GM19463 (cell line): Measurements from ENCODE around the gene TESPA1.

Experiments used
- ATAC-seq: cut with Tn5 transposase; IDR thresholded peaks from one replicate; pipeline ENCODE4 v1.9.1; 2021; ENCODE audit warnings: mild to moderate bottlenecking, moderate library complexity; ENCODE audit not compliant: unreplicated experiment

Gene TESPA1, protein sequence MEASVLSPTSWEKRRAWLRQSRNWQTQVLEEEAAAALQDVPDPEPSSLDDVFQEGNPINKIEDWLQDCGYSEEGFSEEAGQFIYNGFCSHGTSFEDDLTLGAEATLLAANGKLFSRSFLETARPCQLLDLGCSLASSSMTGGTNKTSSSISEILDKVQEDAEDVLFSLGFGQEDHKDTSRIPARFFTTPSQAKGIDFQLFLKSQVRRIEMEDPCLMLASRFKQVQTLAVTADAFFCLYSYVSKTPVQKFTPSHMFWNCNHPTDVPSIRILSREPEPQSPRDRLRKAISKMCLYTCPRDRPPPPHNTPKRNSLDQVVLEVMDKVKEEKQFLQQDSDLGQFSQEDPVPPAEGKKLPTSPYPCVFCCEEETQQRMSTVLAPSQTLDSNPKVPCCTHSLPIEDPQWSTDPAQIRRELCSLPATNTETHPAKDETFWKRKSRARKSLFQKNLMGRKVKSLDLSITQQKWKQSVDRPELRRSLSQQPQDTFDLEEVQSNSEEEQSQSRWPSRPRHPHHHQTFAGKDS

DNA sequence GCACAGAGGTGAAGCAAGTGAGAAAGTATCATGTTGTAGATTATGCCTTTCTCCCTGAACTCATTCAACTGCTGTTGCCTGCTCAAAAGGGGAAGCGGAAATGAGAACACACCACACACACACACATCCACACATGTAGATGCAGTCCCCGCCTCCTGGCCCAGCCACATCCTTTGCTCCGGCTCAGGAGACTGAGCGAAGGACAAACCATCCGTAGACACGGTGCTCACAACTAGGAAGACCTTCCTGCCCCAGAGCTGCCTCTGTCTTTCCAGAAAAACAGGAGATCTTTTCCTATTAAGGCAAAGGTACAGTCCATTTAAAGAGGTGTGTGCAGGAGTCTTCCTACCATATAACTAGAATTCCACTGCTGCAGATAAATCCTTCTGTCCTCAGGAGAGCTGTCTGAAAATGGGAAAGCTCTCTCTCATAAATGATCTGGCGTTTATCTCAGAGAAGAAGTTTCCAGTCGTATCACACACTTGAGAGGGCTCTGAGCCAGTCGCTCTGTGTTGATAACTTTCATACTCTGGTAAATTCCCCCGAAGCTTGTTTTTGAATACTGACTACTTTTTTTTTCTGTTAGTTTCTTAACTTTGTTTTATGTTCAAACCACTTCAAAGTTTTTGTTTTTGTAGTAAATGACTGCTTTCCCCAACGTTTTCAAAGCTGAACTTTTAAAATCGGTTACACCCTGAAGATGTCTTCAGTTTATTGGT is at the start of gene TESPA1:
TESPA1 (minus strand) TSS at position 105 of the 719 bp plus-strand sequence. CDS start 10,200 bp downstream, outside the sequence.
- ATAC-seq, result peak; percentile 92

DNA sequence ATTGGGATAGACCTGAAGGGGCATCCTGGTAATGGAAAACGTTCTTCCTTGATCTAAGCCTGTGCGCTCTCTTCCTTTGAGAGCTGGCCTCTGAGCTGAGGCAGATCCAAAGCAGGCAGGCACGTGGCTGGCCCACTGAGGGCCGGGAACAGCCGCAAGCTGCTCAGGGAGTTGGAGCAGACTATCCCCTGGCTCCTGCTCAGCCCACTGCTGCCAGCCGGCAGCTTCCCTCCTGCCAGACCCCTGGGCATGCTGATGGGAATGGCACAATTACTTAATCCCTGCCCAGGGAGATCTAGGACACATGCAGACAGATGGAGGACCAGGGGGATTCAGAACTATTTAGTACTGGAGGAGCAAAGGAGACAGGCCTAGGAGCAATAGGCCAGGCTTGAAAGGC is 49.7 kb upstream of the TESPA1 start:
- no peak for ATAC-seq

DNA sequence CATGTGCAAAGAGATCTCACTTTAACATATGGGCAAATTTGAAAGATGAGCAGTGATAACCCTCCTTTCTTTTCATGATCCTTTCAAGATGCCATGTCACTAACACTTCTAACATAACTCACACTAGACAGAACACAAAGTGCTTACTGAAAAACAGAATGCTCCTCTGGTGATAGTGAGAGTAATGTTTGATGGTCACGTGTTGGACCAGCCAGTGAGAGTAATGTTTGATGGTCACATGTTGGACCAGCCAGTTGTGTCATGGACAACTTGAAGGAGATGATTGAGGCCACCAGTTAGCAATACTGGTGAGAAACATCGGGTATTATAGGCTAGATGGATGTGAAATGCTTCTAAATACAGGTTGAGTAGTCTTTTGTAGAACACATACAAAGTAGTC is 40.9 kb upstream of the TESPA1 start:
- ATAC-seq, result no peak

DNA sequence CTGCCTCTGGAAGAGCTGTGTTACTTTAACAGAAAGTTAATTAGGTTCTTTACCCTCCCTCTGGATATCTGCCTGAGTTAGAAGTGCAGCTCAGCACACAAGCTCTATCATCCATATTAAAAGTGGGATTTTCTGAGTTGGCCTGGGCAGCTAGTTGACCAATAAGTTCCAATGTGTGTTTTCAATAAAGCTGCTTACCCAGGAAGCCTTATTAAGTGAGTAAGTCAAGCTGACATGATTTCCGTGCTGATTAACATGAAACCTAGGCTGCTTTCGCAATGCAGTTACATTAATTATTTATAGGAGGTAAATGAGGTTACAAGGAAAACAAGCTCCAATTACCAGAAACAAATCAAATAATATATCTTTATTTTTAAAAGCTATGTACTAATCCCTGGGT is 40.0 kb upstream of the TESPA1 start:
- no peak for ATAC-seq

DNA sequence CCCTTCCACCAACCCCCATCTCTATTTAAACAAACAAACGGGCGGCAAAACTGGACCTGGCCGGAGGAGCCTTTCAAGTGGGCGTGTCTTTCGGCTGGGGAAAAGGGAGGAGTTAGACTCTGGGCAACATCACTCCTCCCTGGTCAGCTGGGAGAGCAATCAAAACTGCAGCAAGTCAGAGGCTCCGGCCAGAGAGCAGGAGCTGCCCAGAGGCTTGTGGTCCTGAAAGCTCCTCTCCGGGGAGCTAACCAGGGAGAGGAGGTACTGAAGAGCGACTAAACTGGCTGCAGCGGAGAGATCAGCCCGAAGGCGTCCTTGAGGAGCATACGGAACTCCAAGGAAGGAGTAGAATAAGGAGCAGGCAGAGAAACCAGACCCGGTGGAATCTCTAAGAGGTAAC is 35.2 kb upstream of the TESPA1 start, which contains the start of gene NEUROD4:
NEUROD4 (plus strand) TSS at position 191 of the 400 bp plus-strand sequence. CDS start 6,466 bp downstream, outside the sequence.
- no peak for ATAC-seq

DNA sequence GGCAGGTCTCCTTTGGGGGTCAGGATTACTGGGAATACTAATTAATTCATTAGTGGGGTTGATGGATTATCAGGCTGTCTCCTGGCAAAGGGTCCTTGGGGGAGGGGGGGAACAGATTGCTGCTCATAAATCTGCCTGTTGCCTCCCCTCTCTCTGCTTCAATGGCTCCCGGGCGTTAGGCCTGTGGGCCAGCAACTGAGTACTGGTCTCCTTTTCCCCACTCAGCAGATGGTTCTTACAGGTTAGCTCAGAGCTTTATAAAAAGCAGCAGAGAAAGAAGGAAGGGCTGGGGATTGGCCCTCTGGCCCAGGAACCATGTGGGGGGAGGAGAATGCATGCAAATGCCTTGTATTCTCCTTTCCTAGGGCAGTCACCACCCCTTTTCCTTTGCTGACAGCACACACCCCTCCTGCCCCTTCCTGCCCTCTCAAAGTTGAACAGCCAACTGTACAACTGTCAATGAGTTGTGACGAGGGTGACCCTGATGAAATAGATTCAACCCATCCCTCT is 32.9 kb upstream of the TESPA1 start:
- ATAC-seq, result no peak

DNA sequence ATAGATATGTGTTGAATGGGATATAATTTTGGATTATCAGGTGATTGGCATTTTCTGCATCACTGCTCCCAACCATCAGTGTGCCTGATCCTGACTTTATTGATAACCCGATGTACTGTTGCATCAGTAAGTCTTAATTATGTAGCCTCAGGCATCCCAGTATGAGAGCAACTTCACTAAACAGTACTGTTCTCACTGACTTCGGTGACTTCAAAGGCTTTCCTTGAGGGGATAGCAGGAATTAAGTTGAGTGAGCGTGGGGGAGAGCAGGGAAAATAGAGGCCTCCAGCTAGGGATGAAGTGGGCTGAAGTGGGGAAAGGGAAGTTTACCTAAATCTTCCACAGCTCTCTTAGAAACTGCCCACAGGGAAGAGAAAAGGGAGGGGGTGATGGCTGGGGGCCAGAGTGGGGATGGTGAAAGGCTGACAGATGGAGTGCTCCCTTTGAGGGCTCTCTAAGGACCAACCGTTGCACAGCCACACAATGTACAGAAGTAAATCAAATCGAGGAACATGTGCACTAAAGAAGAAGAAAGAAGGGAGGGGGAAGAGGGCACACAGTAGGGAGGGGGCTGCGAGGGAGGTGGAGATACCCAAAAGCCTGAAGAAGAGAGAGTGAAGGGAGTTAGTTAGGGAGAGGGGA is 24.5 kb upstream of the TESPA1 start:
- ATAC-seq, result no peak

DNA sequence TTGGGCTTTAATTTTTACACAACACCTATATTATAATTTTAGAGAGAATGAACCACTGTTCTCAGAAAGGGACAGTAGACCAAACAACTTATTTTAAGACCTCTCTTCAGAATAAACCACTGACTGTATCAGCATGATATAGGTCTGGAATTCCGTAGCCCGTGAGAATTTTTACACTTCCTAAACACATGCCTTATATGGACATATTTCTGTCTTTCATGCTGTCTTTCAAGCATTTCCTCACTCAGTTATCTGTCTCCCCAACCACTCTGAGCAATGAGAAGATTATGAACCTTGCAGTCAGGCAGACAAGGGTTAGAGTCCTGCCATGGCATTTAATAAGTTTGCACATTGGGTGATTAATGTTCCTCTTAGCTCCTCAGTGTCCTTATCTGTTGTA is 17.8 kb upstream of the TESPA1 start:
- no peak for ATAC-seq

DNA sequence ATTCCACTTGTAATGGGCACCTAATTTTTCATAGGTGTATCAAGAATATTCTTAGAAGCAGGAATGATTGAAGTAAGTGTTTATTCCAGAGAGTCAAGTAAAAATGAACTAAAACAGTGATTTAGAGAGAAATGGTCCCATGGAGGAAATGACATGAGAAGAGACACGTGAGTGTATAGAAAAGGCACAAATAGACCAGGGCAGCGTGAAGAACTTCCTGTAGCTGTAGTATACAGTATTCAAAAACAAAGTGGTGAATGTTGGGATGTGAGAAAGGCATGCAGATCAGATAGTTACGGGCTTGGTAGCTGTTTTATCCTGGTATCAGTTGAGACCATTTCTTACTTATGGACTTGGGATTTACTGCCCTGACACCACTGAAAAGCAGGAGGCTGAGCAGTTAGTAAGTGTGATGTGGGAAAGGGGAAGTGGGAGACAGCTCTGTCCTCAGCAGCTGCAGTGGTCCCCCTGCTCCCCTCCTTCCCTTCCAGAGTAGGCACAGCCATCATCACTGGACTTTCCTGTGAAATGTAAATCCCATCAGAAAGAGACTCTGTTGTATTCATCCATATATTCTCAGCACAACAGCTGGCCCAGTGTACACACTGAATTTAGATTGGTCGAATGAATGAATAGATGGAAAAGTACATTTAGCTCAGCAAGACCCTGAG is 16.8 kb upstream of the TESPA1 start:
- no peak for ATAC-seq

DNA sequence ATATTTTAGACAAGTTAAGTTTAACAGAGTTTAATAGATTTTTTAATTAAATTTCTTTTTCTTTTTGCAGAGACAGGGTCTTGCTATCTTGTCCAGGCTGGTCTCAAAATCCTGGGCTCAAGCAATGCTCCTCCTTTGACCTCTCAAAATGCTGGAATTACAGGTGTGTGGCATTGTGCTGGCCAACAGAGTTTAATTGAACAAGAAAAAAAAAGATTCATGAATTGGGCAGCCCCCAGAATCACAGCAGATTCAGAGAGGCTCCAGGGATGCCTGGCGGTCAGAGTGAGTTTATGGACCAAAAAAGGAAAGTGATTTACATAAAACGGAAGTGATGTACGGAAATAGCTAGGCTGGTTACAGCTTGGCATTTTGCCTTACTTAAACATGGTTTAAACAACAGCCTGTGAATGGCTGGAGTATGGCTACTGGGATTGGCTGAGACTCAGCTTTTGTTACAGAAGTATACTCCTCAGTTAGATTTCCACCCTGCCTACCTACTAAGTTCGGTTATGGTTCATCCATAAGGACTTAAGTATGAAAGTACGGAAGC is 14.5 kb upstream of the TESPA1 start:
- no peak for ATAC-seq

DNA sequence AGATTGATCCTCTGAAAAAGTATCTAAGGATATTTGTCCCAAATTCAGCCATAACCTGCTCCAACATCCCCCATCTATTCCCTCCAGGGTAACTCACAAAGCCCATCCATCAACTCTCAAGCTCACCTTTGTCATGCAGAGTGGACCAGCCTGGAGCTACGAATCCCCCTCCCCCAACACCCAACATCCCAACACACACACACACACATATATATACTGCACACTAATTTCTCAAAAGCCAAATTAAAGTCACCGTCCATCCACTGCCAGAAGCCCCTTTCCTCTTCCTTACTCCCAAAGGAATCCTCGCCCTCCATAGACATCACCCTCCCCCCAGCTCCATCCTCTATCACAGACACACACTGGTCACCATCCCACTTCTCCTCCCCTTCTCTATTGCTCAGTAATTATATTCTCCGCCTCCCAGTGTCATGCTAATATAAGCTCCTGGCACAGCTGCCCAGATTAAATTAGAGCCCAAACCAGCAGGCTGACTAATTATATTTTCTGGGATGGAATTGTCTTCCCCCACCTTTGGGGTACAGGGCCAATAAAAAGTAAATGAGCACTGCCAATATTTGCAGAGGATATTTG is 13.5 kb upstream of the TESPA1 start:
- ATAC-seq, result no peak

DNA sequence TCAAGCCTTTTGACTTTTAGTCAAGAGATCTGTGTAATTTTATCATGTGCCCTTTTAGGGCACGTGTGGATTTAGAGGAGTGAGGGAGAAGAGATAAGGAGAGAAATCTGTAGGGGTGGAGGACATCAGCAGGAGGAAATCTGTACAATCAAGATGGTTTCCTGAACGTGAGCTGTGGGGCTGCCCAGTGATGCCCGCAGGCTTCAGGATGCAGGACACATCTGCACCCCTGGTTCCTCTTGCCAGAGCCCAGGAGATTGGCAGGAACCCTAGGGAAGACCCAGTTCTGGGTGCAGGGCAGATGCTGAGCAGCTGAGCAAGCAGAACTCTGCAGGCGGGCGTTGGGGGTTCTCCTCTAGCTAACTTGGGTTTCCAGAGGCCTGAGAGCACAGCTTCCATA is 11.6 kb upstream of the TESPA1 start:
- no peak for ATAC-seq

DNA sequence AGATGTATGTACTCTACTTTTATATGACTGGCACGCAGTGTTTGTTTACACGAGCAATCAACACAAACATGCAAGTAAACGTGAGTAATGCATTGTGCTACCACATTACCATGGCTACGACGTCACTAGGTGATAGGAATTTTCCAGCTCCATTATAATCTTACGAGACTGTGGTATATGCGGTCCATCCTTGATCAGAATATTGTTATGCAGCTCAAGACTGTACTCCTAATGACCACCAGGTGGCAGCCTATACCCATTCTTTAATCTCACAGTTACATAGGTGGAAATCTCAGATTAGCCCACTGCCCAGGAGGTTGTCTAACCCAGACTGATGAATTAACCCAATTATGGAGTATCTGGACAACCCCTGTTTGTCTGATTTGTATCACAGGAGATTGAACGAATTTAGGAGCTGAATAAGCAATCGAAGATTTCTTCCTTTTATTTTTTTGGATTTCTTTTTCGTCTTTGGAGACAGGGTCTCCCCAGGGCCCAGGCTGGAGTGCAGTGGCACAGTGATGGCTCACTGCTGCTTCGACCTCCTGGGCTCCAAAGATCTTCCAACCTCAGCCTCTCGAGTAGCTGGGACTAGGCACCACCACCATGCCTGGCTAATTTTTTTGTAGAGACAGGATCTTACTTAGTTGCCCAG is 8.7 kb upstream of the TESPA1 start:
- ATAC-seq, result peak; percentile 32

DNA sequence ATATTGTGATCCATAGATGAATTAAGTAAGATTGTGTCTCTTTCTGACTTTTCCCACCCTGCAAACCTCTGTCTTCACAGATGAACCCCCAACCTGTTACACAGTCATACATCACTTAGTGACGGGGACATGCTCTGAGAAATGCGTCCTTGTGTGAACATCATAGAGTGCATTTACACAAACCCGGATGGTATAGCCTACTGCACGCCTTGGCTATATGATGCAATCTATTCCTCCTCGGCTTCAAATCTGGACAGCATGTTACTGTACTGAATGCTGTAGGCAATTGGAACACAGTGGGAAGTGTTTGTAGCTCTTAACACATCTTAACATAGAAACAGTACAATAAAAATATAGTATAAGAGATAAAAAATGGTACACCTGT is 7.4 kb upstream of the TESPA1 start:
- ATAC-seq, result peak; percentile 41

DNA sequence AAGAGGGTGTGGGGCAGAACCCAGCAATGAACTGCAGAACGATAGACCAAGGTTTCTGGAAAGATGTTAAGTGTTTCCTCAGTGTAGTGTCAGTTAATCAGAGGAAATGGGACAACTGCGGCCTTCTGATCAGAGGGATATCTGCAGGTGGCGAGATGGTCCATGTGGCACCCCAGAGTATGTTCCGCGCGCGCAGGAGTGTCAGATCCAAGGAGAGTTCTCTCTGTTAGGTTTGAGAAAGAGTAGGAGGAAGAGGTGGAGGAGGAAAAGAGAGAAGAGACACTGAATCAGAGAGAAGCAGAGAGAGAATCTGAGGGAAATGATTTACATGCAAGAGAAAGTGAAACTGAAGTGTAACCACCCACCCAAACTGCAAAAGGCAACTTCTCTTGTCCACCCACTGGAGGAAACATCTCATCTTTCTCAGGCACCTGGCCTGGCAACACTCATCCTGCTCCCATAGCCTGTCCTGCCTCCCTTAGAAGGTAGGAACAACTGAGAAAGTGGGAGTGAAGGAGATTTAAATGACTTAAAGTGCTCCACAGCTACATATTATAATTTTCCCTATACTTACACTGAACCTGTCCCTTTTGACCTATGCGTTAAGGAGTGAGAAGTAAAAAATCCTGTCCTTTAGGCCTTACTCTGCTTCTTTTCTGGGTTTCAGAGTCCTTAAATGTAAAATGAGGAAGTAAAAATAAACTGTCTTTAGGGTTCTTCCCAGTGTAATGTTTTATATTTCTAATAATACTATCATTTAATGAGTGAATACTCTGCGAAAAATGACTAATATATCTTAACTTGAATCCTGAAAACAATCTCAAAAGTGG is 6.8 kb upstream of the TESPA1 start:
- ATAC-seq, result peak; percentile 71

DNA sequence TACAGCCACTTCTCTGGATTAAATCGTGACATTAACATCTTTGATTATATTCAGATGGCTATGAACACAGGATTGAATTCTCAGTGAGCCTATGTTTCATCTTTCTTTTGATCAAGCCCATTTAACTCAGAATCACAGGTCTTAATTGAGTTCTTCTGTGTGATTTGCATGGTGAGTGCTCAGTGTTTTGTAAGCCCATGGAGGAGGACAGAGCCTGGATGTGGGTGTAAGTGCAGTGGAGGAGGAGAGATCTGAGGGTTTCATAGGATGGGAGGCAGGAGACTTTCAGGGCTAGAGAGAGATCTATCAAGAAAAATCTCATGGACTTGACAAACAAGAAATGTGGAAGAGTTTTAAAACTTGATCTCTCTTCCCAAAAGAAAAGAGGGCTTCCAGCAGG is 5.3 kb upstream of the TESPA1 start:
- ATAC-seq, result no peak

DNA sequence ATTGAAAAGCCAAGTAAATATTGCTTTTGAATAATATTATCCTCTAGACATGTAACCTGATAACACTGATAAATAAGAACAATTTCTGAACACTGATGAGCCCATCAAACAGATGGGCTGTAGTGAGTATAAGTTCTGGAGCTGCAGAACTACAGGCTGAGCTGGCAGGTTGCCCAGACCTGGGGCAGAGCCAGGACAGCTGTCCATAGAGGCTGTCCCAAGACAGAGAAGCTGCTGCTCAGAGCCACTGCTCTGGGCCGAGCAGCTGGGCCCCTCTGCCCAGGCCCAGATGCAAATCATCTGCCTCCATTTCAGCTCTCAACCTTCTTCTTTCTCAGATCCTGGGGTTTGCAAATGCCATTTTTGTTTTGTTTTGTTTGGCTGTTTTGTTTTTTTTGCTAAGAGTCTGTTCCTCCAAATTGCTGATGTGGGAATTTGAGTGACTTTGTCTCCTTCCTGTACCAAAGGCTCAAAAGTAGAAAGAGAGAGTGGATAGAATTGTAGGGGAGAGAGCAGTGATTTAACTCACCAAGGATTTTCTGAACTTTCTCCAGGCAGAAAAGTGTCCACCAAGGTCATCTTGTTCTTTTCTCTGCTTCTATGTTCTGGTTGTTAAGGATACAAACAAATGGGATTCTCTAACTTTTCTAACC is 4.0 kb upstream of the TESPA1 start:
- peak; percentile 22 for ATAC-seq

DNA sequence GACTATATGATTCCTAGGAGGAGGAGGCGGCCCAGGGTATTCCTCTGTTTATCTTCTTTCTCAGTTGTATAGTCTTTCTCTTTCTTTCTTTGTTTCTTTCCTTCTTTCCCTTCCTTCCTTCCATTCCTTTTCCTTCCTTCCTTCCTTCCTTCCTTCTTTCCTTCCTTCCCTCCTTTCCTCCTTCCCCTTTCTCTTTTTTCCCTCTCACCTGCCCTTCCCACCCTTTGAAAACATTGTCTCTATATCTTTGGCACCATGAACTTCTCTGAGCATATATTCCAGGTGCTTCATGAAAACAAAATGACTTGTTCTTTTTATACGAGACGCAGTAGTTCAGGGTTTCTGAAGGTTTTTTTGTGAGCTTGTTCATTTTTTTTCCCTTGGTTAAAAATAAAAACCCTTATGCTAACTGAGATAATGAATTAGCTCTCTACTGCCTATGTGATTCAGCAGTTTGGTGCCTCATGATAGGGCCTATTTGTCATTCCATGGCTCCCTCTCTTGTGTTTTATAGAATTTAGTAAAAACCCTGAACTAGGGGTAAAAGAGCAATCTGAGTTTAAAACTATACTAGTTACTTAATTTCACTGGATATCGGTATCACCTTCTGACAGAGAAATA is 3.2 kb upstream of the TESPA1 start:
- ATAC-seq, result no peak
